NCI-H2227 (cell line): ENCODE data around the gene RBM33.

ENCODE experiments used
- DNase-seq: peaks from one replicate; lab custom pipeline; 2025; ENCODE audit not compliant: unreplicated experiment; lab: John Stamatoyannopoulos, UW

The RBM33 gene

GRCh38 chr7:155804897-155805825, 160.7 kb downstream of the RBM33 start:
- peak; percentile 80 for DNase-seq

DNA sequence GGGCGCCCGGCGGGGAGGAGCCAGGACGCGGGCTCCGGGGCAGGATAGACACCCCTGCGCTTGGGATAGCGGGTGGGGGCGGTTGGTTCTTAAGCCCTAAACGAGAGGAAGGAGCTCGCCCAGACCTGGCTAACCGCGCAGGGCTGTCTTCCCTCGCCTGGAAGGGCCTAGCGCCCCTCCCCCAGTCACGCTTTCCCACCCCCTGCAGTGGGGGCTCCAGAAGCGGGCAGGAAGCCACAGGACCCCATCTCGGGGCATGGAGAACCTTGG, 161.3 kb downstream of the RBM33 start:
- no peak for DNase-seq

- no peak for DNase-seq
These were observed 161.8 kb downstream of the RBM33 start for GRCh38 chr7:155806096-155806871.

DNA sequence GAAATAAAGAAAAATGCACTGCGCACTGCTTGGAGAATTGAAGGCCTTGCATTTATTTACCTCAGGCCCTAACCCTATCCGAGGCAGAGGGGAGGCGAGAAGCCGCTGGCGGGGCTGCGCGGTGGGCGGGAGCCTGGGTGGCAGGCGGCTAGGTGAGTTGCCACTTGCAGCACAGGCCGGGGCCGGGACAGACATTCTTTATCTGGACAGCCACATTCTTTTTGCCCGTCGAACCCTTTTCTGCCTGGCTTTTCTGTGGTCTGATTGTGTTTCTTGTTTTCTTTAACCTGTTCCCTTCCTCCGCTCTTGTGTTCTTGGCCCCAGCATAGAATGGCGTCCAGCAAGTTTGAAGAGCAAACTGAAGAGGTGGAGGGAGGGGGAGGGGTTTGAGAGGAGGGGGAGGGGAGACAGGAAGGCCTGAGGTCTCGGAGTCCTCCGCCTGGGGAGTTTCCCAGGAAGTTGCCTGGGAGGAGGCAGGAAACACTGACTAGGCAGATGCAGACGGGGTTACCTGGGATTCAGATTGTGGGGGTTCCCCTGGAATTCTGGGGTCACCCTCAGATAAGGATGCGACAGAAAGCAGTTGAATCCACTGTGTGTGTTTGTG, 162.7 kb downstream of the RBM33 start:
- DNase-seq = no peak

GRCh38 chr7:155807789-155808548, 163.5 kb downstream of the RBM33 start:
- no peak for DNase-seq

DNA sequence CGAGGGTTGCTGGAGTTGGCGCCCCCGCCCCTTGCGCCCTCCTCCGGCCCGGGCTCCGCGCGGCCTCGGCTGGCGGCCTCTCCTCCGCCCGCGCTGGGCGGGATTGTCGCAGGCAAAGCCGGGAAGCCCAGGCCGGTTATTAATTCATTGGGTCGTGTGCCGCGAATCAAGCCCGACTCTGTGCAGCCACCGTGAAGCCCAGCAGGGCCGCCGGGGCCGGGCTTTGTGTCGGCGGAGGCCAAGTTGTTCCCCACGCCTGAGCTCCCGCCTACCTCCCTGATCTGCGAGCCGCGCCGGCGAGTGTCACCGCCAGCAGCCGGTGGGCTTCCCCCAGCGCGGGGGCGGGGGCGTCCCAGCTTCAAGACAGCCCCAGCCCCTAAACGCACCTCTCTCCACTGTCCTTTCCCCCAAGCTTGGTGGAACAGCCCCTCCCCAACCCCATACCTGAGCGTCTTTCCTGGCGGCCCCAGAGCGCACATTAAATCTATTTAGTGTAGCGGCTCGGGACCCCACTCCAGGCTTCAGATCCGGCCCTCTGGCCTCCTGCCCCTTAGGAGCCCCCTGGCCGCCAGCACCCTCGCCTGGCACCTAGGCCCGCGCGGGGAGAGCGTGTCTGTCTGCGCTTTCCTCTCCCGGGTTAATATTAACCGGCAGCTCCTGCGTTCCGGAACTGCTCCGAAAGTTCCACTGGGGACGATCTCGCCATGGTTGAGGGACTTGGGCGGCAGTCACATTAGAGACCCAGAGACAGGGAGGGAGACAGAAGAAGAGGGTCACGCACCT, 164.3 kb downstream of the RBM33 start:
- DNase-seq = no peak

DNA sequence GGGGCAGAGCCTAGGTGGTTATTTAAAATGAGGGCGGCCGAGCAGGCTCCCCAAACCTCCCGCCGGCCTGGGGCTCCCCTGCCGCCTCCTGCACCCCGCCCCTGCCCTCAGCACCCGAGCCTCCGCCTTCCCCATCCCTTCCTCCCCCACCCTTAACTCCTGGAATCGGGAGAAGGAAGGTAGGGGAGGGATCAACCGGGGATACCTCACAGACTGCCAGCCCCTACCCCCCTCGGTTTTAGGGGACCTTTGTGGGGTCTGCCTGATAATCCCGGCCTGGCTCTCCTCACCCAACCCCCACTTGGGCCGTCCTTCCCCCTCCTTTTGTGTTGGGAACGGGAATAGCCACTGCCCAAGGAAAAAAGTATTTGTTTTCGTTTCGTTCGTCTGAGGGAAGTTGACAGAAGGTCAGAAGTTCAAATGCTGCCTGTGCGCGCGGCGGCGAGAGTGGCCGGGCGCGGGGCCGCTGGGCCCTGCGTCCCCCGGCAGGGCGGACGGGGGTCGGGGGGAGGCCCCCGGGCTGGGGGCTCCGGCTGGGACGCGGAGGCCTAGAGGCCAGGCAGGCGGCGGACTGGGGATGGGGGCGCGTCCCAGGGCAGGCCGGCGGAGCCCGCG, 165.0 kb downstream of the RBM33 start:
- DNase-seq = no peak

DNA sequence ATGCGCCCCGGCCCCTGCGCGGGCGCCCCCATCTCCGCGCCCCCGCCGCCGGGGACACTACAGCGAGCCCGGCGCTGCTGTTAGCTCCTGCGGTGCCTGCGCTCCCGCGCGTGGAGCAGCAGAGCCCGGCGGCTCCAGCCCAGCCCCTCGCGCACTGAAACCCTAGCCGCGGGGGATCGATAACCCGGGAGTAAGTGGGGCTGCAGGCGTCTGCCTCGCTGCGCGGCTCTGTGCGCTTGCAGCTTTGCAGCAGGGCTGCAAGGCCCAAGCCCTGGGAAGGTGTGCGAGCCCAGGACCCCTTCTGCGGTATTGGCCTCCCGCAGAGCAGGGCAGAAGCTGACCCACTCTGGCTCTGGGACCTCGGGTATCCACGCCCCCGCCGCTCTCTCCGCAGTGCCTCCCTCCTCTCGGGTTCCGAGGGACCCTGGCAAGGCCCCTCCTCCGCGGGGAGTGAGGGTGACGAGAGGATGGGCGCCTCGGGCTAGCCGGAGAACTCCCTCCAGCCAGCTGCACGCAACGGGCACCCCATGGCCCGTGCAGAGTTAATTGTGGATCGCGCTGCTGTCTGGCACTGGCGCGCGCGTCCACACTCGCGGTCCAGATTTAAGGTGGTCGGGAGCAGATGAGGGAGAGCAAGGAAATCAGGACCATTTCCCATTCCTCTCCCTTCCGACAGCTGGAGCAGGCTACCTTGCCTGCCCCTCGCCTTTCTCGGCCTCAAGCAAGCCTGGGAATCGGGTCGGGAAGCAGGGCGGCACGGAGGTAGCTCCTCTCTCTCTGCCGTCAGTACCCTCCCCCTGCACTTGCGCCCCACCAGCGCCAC, 165.7 kb downstream of the RBM33 start:
- no peak for DNase-seq

- DNase-seq = no peak
These were observed 166.5 kb downstream of the RBM33 start for GRCh38 chr7:155810770-155811559.

- DNase-seq = no peak
These were observed 167.1 kb downstream of the RBM33 start for GRCh38 chr7:155811560-155811894.

GRCh38 chr7:155811895-155812761, 167.7 kb downstream of the RBM33 start, which contains the start of gene SHH:
TSS of gene SHH (minus strand) at chr7:155812463. CDS start at chr7:155812122, 341 bp downstream.
- peak; percentile 53 for DNase-seq

DNA sequence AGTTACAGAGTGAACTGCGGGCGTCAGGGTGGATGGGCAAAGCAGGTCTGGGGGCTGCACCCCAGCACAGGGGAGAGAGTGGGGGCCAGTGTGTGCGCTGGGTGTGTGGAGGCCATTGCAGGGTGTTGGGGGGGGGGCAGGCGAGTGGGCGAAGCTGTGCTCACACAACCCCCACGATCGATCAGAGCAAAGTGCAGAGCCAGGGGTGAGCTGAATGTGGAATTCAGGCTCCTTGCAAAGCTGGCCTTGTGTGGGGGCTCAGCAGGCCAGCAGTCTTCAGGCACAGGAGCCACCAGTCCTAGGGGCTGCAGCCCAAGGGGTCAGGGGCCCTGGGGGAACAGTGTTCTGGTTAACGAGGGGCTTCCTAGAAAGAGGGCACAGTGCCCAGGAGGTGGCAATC, 168.7 kb downstream of the RBM33 start:
- no peak for DNase-seq

- DNase-seq = no peak
These were observed 169.3 kb downstream of the RBM33 start for GRCh38 chr7:155813546-155814315.

- no peak for DNase-seq
These were observed 170.1 kb downstream of the RBM33 start for GRCh38 chr7:155814316-155815276.
